GM19043 (cell line): Measurements from ENCODE around the gene PFKL.
"Not testable (repeated sequence)": the region's sequence is repeated elsewhere in the genome, so short reads cannot be mapped to it uniquely, and the experiment has no call there.

Source experiments
- ATAC-seq: cut with Tn5 transposase; IDR thresholded peaks from one replicate; pipeline ENCODE4 v1.9.1; 2021; ENCODE audit warnings: low read depth; ENCODE audit not compliant: unreplicated experiment

Gene PFKL

GRCh38 chr21:44354775-44355771, 55.2 kb downstream of the PFKL start:
- no peak for ATAC-seq

GRCh38 chr21:44356160-44356559, 56.3 kb downstream of the PFKL start:
- no peak for ATAC-seq

- no peak for ATAC-seq
Observed at GRCh38 chr21:44356636-44357035, 56.8 kb downstream of the PFKL start.

- ATAC-seq, result no peak
Observed at GRCh38 chr21:44357064-44357837, 57.4 kb downstream of the PFKL start.

GRCh38 chr21:44359396-44359795, 59.5 kb downstream of the PFKL start:
- no peak for ATAC-seq

- no peak for ATAC-seq
Observed at GRCh38 chr21:44360159-44360558, 60.3 kb downstream of the PFKL start.

GRCh38 chr21:44361903-44362302, 62.0 kb downstream of the PFKL start:
- not testable (repeated sequence) for ATAC-seq

- no peak for ATAC-seq
Observed at GRCh38 chr21:44363278-44363677, 63.4 kb downstream of the PFKL start.

- no peak for ATAC-seq
Observed at GRCh38 chr21:44364151-44365053, 64.5 kb downstream of the PFKL start.

- no peak for ATAC-seq
Observed at GRCh38 chr21:44365251-44365966, 65.6 kb downstream of the PFKL start.

GRCh38 chr21:44365967-44366585, 66.2 kb downstream of the PFKL start:
- ATAC-seq, result no peak

- ATAC-seq, result no peak
Observed at GRCh38 chr21:44366586-44367211, 66.8 kb downstream of the PFKL start.

- ATAC-seq, result no peak
Observed at GRCh38 chr21:44368711-44369446, 69.0 kb downstream of the PFKL start.

- ATAC-seq, result no peak
Observed at GRCh38 chr21:44370027-44370735, 70.3 kb downstream of the PFKL start.

- no peak for ATAC-seq
Observed at GRCh38 chr21:44370786-44371410, 71.0 kb downstream of the PFKL start.

- no peak for ATAC-seq
Observed at GRCh38 chr21:44371596-44371995, 71.7 kb downstream of the PFKL start.

GRCh38 chr21:44372616-44373015, 72.8 kb downstream of the PFKL start:
- ATAC-seq, result no peak
